Dermis microvascular lymphatic vessel endothelial cell (primary cell): ENCODE results near the gene STMND1. TPM values are rescaled to one million over a fixed set of nuclear protein-coding genes. Genes with fewer than 3 reads are reported as not detected.
"Not testable (repeated sequence)": the region's sequence is repeated elsewhere in the genome, so short reads cannot be mapped to it uniquely, and the experiment has no call there.

Experiments used
- DNase-seq, 2 donors: peaks; one replicate each; pipeline versions ENCODE4 v3.0.0 to v3.0.0-alpha.2; 2010; ENCODE audit warnings: low read depth in 2 of 2
- total RNA-seq: library from RNA; depleted of rRNA; stranded (reverse); fragments of >200 nt; gene quantifications from 2 replicates; pipeline ENCODE4 v1.2.1, GENCODE V29; 2014

Gene STMND1
- total RNA-seq, result not detected in 2 replicates

DNA sequence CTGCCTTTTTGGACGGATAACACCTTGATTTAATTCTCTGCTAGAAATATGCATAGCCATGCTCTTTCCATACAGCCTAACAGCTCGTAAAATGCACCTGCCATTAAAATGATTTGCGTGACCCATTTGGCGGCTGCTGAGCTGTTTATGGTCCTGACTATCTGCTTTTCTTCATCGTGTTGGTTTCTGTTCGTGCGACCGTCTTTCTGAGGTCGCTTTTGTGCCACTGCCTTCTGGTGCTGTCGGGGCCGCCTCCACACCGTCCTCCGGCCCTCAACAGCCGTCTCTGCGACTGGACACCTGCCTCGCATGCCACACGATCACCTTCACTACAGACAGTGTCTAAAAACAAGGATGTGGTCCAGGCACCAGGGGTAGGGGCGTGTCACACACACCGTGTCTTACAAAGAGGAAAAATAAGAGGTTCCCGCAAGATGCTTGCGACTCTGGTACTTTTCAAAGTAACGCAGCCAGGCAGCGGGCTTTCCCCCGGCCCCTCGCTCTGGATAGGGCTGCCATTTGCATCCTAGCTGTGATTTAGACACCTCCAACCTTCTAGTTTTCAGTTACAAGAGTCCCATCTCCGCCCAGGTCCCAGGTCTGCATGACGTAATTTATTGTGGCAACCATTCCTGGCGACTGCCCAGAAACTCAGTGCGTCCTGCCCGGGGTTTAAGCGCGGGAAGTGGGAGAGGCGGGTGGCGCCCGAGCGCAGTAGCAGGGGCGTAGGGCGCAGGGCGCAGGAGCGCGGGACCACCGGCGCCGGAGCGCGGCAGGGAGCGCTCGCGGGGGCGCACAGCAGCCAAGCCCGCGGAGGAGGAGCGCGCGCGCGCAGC lies at the start of gene STMND1:
Gene STMND1 (plus strand): TSS at position 629 of the 836 bp plus-strand sequence. CDS start 208 bp downstream, outside the sequence.
- peak in 1 of 2 donors; percentile 28 for DNase-seq

DNA sequence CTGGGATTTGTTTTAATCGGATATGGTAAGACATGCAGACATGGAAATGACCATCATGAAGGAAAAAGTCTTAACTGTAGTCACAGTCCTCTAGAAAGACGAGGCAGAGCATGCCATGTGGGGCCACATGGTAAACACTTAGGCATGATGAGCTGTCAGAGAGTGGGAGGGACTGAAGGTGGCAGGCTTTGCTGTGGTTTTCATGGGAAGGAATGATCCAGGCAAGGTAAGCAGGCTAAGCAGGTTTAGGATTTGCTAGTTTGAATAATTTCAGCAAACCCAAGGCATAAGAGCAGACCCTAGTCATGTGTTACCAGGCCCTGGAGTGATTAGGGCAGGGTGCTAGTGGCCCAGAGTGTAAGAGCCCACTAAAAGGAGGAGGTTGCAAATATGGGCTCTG lies 47.2 kb upstream of the STMND1 start:
- no peak for DNase-seq

DNA sequence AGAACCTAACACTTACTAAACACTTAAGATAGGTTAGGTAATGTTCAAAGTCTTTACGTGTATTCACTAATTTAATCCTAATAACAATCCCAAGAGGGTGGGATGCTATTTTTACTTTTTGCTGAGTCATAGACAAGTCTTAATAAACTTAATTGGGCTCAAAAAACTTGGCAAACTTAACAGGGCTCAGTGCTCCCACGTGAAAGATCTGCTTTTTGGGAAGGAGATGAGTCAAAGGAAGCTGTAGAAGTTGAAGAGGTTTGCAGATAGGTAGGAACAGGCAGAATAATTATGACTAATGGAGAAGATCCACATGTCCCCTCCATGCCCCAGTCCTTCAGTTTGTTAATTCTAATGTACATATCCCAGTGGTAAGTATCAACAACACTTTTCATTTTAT lies 44.5 kb upstream of the STMND1 start:
- no peak for DNase-seq

DNA sequence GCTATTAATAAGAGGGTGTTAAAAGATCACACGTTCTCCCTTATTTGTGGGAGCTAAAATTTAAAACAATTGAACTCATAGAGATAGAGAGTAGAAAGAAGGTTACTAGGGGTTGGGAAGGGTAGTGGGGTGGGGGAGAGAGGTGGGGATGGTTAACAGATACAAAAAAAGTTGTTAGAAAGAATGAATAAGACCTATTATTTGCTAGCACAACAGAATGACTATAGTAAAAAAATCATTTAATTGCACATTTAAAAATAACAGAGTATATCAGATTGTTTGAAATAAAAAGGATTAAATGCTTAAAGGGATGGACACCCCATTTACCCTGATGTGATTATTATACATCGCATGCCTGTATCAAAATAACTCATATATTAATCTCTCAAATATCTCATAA lies 43.3 kb upstream of the STMND1 start:
- DNase-seq, result no peak

DNA sequence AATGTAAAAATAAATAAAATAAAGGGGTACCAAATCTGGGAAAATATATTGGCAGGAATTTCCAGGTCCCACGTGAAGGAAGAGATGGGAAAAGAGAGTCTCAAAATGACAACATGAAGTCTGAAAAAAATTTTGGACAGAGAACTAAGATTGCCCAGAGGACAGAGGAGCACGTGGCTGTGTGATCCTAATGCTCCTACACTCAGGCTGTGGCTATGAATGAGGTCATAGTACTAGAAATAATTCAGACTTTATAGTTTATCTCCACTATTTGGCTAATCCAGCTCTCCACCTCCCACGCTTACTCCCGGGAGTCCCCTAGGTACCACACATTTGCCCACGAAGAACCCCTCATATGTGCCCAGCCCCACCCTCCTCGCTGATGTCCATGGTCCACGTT lies 42.8 kb upstream of the STMND1 start:
- no peak for DNase-seq

DNA sequence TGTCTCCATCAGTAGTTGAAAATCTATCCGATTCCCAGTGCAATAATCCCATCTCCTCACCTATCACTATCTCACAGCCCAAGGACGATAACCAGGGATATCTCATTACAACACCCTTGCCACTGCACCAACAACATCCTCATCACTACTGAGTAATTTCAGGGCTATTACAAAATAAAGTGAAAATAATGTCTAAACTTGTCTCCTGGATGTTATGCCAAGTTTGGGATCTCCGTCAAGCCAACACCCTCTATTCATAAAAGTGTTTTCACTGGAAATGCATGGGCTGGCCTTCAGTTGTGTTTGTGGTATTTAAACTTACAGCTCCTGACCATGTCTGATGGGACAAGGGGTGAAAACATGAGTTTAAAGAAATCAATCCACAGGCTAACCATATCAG lies 42.0 kb upstream of the STMND1 start:
- DNase-seq, result no peak

DNA sequence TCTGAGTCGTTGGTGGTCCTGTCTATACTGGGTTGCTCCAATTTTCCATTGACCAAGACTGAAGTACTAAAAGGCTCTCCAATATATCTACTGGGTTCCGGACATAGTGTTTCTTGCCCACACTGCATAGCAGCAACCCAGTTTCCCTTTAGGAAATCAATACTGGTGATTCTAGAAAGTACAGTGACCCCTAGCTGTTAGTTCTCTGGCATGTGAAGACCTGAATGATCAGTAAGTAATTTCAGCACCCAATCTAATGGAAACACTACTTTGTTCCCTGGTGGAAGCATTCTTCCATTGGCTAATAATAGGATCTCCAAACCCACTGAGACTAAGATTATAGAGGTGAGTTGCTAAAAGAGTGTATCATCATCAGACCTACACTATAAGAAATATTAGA lies 40.8 kb upstream of the STMND1 start:
- DNase-seq, result no peak

DNA sequence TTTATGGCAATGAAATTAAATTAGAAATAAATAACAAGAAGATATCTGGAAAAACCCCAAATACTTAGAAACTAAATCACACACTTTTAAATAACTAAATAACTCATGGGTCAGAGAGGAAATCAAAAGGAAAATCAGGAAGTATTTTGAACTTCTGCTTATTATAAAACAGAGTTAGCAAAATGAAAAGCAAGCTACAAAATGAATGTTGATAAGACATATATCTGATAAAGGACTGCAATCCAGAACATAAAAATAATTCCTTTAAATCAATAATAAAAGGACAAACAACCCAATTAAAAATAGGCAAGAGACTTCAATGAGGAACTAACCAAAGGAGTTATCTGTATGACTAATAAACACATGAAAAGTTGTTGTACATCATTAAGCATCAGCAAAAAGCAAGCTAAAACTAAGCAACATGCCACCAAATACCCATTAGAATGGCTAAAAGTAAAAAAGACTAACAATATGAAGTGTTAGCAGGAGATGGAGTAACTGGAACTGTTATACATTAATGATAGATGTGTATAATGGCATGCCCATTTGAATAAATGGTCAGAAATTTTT lies 38.9 kb upstream of the STMND1 start:
- DNase-seq, result no peak

DNA sequence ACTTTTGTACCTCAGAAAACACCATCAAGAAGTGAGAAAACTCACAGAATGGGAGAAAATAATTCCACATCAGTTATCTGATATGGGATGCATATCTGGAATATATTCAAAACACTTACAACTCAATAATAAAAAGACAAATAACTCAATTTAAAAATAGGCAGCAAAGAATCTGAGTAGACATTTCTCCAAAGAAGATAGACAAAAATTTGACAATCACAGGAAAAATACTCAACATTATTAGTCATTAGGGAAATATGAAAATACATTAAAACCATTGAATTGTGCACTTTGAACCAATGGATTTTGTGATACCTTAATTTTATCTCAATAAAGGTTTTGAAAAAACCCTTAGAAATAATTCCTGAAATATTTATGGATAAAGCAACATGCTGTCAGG lies 36.9 kb upstream of the STMND1 start:
- DNase-seq, result no peak

DNA sequence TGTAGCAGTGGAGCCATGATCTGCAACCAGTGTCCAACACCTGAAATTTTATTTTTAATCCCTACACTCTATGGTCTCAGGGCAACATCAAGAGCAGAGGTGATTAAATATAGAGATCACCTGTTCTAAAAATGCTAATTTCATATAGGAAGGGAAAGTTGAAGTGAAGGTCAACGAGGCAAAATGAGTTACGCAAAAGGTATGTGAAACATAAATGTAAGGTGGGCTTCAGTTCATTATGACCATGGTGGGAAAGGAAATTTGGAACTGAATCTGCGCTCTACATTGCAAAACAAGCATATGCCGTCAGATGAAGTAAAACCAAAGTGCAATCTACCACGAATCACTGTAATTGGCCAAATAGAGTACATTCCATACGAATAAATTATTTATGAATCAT lies 35.2 kb upstream of the STMND1 start:
- no peak for DNase-seq

DNA sequence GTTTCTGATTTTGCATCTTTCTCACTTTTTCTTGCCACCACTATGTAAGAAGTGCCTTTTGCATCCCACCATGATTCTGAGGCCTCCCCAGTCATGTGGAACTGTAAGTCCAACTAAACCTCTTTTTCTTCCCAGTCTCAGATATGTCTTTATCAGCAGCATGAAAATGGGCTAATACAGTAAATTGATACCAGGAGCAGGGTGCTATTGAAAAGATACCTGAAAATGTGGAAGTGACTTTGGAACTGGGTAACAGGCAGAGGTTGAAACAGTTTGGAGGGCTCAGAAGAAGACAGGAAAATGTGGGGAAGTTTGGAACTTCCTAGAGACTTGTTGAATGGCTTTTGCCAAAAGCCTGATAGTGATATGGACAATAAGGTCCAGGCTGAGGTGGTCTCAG lies 32.9 kb upstream of the STMND1 start:
- DNase-seq, result not testable (repeated sequence)

DNA sequence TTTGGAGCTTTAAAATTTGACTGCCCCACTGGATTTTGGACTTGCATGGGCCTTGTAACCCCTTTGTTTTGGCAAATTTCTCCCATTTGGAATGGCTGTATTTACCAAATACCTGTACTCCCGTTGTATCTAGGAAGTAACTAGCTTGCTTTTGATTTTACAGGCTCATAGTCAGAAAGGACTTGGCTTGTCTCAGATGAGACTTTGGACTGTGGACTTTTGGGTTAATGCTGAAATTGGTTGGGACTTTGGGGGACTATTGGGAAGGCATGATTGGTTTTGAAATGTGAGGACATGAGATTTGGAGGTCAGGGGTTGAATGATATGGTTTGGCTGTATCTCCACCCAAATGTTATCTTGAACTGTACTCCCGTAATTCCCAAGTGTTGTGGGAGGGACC lies 31.4 kb upstream of the STMND1 start:
- DNase-seq, result not testable (repeated sequence)

DNA sequence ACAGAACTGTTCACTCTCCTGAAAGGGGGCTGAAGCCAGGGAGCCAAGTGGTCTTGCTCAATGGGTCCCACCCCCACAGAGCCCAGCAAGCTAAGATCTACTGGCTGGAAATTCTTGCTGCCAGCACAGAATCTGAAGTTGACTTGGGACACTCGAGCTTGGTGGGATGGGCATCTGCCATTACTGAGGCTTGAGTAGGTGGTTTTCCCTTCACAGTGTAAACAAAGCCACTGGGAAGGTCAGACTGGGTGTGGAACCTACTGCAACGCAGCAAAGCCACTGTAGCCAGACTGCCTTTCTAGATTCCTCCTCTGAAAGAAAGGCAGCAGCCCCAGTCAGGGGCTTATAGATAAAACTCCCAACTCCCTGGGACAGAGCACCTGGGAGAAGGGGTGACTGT lies 28.3 kb upstream of the STMND1 start:
- not testable (repeated sequence) for DNase-seq

DNA sequence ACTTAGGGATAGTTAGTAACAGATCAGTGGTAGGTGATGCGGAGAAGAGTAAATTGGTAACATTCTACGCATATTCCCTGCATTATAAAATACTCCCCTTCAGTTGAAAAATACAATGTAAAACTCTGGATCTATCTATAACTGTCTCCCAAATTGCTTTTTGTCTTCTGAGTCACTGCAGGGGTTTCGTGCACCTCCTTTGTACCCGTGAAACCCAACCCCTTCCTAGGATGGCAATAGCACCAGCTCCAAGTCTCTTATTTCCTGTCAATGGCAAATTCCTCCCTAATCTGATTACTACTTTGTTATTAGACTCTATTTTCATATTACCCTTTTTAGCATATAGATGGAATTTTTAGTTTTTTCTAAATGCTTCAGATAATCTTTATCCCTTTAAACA lies 20.6 kb upstream of the STMND1 start:
- no peak for DNase-seq

DNA sequence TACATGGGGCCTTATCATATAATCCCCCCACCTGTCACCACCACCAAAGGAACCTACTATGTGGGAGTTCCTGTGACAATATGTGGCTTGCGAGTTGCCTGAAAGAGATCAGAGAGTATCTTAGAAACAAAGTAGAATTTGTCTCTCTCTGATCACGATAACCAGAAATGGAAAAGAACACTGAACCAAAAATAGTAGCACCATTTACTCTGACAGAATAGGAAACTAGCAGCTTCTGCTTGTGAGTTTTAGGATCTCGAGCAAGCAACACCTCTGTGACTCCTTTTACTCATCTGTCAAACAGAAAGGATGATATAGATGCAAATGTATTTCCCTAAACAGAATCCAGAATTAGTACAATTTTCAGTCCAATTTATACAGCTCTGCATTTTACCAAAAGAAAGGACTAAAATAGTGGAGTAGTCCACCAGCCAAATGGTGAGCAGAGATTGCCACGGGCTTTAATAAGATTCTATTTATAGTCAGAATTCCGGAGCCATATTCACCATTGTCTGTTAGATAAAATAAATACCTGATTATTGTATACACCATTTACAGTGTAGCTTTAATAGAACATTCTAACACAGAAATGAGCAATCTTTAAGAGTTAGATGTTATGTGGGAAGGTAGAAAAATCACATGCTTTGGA lies 19.9 kb upstream of the STMND1 start:
- DNase-seq, result no peak

DNA sequence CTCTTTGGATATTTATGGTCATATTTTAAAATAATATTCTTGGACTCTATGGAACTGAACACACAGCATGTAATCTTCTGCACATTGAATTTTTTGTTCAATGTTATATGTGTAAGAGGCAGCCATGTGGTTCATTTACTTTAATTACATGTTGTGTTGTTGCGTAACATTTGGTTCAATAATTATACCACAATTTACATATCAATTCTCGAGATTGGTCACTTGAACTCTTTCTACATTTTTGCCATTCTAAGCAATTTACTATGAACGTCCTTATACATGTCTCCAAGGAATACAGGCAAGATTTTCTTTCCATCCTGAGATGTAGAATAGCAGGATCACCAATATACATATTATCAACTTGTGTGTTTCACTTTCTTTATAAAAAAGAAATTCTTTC lies 18.5 kb upstream of the STMND1 start:
- no peak for DNase-seq

DNA sequence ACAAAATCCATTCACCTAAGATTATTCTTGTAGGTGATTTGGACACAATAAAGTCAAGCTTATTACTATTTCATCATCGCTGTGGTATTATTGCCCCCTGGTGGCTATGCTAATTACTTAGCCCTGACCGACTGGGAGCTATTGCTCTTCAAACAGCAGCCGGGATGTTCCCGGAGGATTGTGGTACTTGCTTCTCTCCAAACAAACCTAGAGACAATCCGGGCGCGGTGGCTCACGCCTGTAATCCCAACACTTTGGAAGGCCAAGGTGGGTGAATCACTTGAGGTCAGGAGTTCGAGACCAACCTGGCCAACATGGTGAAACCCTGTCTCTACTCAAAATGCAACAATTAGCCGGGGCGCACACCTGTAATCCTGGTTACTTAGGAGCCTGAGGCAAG lies 15.4 kb upstream of the STMND1 start:
- peak; percentile 23 to 74 for DNase-seq

DNA sequence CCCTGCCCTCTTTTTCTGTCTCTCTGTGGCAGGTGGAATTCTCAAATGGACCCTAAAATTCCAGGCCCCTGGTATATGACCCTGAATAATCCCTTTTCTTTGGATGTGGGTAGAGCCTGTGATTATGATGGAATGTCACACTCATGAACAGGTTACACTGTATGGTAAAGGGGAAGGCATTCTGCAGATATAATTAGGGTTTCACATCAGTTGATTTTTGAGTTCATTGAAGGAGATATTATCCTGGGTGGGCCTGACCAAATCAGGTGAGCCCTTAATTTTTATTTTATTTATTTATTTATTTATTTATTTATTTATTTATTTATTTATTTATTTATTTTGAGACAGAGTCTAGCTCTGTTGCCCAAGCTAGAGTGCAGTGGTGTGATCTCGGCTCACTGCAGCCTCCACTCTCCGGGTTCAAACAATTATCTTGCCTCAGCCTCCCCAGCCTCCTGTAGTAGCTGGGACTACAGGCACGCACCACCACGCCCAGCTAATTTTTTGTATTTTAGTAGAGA lies 13.7 kb upstream of the STMND1 start:
- DNase-seq, result no peak

DNA sequence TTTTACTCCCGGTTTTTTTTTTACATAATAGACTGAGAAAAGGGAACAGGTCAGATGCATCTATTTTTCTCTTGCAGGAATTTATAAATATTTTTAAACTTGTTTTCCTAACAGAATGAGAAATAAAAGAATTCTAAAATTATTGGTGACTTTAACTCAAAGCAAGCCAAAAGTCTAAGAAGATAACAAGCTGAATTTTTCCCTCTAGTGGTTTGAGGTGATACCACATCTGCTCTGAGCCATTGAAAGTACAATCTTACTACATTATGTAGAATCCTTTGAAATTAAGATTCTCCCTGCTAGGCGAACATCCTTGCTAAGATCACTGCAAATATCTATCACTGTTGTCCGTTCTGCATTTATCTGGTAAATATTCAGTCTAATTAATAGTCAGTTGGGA lies 10.7 kb upstream of the STMND1 start:
- no peak for DNase-seq

DNA sequence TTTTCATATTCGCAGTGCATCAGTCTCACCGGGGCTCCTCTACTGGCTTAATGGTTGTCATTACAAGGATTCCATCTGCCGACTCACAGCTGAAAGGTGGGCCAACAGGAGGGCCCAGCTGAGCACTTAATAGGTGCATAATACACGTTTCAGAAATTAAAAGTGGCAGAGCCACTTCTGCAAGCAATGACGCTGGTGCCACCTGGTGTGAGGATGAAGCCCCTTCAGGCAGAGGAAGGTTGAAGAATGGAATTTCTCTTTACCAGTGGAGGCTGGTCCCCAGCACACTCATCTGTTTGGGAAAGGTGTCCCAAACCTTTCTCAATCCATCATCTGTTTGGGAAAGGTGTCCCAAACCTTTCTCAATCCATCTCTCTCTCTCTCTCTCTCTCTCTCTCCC lies 8.2 kb upstream of the STMND1 start:
- DNase-seq, result peak in 1 of 2 donors; percentile 11

DNA sequence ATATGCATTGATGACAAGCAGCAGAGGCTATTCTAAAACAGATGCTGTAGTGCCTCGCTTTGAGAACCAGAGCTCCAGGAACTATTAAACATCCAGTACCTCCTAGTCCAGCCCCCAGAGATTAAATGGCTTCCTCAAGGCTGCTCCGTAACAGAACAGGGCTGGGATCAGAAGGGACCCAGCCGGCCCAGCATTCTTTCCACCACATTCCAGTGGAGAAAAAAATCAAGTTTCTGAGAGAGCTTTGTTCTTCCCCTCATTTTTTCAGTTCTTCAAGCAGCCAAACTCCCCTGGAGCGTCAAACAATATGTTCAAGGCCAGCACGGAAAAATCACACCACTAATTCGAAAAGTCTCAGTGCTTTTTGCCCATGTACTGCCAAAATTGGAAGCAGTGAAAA lies 5.8 kb upstream of the STMND1 start:
- DNase-seq, result no peak

DNA sequence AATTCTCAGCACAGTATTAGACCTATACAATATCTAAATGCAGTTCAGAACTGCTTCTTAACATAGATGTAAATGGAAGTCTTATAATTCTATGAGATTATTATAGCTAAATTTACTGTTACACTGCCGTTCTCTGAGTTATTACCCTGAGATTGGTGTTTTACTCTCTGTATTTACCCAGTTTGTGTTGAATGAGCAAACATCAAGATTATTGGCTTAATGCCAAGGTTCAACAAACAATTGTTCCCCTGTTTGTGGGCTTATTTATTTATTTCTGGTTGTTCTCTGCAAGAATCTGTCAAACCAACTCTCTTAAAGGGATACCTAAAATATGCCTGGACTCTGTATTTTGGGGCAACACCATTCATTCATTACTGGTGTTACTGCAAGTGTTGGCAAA lies 5.2 kb upstream of the STMND1 start:
- DNase-seq, result no peak

DNA sequence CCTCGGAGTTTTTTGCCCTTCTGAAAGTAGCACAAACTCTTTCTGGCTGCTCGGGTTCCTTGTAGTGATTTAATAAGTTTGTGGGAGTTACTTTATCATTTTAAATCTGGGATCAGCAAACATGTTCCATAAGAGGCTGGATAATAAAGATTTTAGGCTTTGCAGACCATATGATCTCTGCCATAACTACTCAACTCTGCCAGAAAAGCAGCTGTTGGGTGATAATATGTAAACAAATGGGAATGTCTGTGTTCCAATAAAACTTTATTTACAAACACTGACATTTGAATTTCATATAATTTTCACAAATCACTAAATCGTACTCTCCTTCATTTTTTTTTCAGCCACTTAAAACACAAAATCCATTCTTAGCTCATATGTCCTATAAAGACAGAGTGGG lies 3.9 kb upstream of the STMND1 start:
- no peak for DNase-seq
